CD4-positive, alpha-beta T cell treated with Interleukin-15 for 4 hours (primary cell): Measurements from ENCODE around the gene SEPHS2.
A peak's percentile ranks its signal among the peaks of the same experiment; 100 is the strongest.
"Not testable (repeated sequence)": the region's sequence is repeated elsewhere in the genome, so short reads cannot be mapped to it uniquely, and the experiment has no call there.

Experiments used
- DNase-seq: peaks from one replicate; pipeline ENCODE4 v3.0.0-alpha.2; 2020; ENCODE audit warnings: low spot score

Gene SEPHS2, protein sequence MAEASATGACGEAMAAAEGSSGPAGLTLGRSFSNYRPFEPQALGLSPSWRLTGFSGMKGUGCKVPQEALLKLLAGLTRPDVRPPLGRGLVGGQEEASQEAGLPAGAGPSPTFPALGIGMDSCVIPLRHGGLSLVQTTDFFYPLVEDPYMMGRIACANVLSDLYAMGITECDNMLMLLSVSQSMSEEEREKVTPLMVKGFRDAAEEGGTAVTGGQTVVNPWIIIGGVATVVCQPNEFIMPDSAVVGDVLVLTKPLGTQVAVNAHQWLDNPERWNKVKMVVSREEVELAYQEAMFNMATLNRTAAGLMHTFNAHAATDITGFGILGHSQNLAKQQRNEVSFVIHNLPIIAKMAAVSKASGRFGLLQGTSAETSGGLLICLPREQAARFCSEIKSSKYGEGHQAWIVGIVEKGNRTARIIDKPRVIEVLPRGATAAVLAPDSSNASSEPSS

GRCh38 chr16:30445408-30446202, at the start of gene SEPHS2:
SEPHS2 (minus strand) TSS chr16:30445874; CDS start chr16:30445727, 147 bp downstream.
- peak; percentile 98 for DNase-seq

GRCh38 chr16:30494709-30495108, 49.0 kb upstream of the SEPHS2 start:
- DNase-seq: no peak

DNA sequence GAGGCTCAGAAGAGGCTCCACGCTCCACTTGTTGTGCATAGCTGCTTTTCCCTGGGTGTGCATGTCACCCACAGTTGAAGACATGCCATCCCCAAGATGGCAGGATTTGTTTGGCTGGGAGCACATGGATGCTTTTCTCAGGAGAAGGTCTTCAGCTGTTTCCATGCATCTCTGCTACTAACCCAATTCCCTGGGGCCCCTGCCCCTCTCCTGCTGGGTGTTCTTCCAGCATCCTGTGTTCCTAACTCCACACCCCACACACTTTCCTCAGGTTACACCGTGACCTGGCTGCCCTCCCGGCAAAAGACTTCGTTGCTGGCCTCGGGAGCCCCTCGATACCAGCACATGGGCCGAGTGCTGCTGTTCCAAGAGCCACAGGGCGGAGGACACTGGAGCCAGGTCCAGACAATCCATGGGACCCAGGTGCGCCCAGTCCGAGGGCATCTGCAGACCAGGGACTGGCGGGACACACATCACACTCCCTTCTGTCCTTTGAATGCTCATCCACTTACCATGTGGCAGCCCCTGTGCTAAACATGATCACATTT, 48.3 kb upstream of the SEPHS2 start:
- no peak for DNase-seq

DNA sequence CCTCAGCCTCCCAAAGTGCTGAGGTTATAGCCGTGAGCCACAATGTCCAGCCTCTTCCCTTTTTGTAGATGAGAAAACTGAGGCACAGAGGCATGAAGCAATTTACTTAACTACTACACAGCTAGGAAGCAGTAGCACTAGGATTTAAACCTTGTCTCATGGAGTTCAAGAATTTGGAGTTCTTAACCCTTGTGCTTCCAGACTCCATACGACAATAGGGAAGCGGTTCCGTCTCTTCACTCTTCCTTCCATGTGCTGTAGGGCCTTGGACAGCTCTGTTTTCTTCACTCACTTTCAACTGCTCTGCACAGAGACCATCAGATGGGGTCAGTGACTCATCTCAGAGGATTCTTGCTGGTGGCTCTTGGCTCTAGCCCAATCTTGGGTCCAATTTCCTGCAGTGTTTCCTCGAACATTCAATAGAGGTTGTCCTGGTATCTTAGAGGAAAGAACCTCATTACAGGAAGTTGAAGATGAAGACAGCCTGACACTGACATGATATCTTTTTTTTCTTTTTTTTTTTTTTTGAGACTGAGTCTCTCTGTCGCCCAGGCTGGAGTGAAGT, 46.2 kb upstream of the SEPHS2 start:
- peak; percentile 56 for DNase-seq

- no peak for DNase-seq
Measured at GRCh38 chr16:30491229-30491628, 45.6 kb upstream of the SEPHS2 start.

DNA sequence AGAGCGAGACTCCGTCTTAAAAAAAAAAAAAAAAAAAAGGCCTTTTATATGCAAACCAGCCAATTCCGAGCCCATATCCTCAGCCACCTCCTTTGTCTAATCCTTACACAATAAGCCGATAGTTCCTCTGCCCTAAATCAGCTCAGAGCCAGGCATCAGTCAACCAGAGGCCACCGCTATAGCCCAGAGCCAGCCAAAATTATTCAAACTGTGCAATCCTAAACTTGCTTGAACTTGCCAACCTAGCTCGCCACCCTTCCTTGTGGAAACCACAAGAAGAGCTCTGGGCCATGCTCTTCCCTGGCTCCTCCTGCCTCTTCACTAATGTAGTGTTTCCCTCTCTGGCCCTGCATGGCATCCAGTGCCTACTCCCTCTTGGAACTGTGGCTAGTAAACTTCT, 44.5 kb upstream of the SEPHS2 start:
- DNase-seq: no peak

DNA sequence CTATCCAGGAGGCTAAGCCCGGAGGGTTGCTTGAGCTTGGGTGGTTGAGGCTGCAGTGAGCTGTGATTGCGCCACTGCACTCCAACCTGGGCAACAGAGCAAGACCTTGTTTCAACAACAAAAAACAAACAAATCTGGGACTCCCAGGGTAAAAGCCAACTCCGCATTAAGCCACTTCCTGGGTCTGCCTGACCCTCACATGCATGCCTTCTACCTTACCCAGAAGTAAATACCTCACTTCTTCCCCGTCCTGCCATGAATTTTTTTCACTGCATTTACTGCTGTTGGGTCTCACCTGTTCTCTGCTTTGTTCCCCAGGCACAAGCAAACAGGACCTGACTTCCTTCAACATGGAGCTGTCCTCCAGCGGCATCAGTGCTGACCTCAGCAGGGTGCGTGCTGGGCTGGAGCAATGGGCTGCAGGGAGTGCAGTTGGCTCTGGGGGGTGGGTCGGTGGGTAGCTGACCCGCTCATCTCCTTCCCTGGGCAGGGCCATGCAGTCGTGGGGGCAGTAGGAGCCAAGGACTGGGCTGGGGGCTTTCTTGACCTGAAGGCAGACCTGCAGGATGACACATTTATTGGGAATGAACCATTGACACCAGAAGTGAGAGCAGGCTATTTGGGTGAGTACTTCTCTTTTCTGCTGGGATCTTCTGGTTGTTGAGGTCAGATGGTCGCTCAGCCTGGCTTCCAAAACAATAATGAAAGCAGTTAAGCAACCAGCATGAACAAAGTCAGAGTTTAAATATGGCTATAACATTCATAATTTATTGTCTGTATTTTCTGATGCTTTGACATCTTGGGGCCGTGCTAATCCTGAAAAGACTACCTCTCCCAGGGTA, 43.3 kb upstream of the SEPHS2 start:
- DNase-seq: no peak

DNA sequence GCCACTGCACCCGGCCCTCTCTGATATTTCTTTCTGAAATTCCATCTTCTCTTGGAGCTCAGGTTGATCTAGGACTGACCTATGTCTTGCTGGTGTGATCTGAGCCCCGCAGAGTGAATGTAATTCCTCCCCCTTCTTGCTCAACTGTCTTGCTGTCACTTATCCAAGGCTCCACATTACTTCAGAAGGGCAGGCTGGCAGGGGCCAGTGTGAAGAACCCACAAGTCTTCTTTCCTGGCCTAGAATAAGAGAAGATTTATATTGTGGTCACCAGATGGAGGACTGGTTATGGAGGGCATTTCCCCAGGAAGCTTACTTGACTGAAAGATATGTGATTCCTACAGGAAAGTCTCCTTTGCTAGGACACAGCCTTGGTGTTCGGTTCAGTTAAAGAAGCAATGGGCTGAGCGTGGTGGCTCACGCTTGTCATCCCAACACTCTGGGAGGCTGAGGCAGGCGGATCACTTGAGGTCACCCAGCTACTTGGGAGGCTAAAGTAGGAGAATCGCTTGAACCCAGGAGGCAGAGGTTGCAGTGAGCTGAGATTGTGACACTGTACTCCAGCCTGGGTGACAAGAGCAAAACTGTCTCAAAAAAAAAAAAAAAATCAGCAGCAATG, 40.3 kb upstream of the SEPHS2 start:
- DNase-seq: no peak

GRCh38 chr16:30484887-30485286, 39.2 kb upstream of the SEPHS2 start:
- DNase-seq: no peak

- peak; percentile 36 for DNase-seq
Measured at GRCh38 chr16:30482366-30482765, 36.7 kb upstream of the SEPHS2 start.

- DNase-seq: no peak
Measured at GRCh38 chr16:30481381-30481780, 35.7 kb upstream of the SEPHS2 start.

DNA sequence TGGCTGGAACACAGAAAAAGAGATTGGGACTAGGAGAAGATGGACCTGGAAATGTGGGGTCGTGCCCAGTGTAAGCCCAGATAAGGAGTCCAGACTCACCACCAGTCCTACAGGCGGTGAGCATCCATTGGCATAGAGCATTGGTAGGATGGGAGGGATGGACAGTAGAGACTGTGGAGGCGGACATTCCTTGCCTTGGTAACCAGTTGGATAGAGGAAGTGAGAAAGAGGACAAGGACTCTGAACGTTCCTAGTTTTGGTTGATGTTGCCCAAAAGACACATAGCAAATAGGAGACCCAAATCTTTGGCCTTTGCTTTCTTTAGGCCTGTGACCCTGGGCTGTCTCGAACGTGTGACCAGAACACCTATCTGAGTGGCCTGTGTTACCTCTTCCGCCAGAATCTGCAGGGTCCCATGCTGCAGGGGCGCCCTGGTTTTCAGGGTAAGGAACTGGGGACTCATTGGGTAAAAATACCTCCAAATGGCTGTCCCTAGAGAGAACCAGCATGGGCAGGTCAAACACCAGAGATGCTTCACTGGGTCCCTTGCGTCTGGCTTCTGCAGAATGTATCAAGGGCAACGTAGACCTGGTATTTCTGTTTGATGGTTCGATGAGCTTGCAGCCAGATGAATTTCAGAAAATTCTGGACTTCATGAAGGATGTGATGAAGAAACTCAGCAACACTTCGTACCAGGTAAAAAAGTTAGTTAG, 33.2 kb upstream of the SEPHS2 start:
- no peak for DNase-seq

DNA sequence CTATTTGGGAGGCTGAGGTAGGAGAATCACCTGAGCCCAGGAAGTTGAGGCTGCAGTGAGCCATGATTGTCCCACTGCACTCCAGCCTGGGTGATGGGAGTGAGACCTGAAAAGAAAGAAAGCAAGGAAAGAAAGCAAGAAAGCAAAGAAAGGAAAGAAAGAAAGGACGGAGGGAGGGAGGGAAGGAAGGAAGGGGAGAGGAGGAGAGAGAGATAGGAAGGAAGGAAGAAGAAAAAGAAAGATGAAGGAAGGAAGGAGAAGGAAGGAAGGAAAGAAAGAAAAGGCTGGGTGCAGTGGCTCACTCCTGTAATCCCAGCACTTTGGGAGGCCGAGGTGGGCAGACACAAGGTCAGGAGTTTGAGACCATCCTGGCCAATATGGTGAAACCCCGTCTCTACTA, 32.1 kb upstream of the SEPHS2 start:
- DNase-seq: not testable (repeated sequence)

GRCh38 chr16:30476991-30477390, 31.3 kb upstream of the SEPHS2 start:
- DNase-seq: no peak

DNA sequence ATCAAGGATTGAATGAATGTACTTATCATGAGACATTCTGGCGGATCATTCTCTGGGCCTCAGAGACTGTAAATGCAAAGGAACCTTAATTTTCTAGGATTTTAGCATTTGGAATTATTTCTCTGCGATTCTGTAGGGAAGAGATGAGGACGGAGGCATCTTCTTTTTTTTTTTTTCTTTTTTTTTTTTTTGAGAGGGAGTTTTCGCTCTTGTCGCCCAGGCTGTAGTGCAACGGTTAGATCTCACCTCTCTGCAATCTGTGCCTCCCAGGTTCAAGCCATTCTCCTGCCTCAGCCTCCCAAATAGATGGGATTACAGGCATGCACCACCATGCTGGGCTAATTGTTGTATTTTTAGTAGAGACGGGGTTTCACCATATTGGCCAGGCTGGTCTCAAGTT, 29.0 kb upstream of the SEPHS2 start:
- no peak for DNase-seq

DNA sequence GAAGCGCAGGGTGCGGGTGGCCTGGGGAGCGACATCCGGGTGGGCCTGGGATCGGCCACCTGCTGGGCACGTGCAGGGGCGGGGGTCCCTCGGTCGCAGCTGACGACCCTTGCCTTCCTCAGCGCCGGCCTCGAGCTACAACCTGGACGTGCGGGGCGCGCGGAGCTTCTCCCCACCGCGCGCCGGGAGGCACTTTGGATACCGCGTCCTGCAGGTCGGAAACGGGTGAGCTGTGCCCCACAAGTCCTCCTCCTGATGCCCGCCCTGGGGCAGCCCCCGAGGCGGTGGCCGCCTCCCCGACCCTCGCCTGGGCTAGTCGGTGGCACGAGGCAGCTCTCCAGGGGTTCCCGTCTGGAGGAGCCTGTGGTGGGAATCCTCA, 28.4 kb upstream of the SEPHS2 start:
- DNase-seq: no peak

- peak; percentile 43 for DNase-seq
Measured at GRCh38 chr16:30473231-30474073, 27.8 kb upstream of the SEPHS2 start.

- peak; percentile 90 for DNase-seq
Measured at GRCh38 chr16:30472328-30472942, 26.8 kb upstream of the SEPHS2 start, which contains the start of gene ITGAL. ITGAL (plus strand) TSS chr16:30472742; CDS start chr16:30472838, 96 bp downstream.

DNA sequence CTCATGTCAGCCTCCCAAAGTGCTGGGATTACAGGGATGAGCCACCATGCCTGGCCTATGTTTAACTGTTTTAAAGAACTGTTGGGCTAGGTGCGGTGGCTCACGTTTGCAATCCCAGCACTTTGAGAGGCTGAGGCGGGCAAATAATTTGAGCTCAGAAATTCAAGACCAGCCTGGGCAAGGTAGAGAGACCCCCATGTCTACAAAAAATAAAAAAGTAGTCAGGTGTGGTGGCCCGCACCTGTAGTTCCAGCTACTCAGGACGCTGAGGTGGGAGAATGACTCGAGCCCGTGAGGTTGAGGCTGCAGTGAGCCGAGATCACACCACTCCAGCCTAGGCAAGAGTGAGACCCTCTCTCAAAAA, 24.9 kb upstream of the SEPHS2 start:
- DNase-seq: no peak
